GM19023 (cell line): Measurements from ENCODE around the gene PSMB10.
"Not testable (repeated sequence)": the region's sequence is repeated elsewhere in the genome, so short reads cannot be mapped to it uniquely, and the experiment has no call there.

Experiments used
- ATAC-seq: cut with Tn5 transposase; IDR thresholded peaks from one replicate; pipeline ENCODE4 v1.9.1; 2021; ENCODE audit warnings: mild to moderate bottlenecking, moderate library complexity; ENCODE audit not compliant: unreplicated experiment

PSMB10 gene

DNA sequence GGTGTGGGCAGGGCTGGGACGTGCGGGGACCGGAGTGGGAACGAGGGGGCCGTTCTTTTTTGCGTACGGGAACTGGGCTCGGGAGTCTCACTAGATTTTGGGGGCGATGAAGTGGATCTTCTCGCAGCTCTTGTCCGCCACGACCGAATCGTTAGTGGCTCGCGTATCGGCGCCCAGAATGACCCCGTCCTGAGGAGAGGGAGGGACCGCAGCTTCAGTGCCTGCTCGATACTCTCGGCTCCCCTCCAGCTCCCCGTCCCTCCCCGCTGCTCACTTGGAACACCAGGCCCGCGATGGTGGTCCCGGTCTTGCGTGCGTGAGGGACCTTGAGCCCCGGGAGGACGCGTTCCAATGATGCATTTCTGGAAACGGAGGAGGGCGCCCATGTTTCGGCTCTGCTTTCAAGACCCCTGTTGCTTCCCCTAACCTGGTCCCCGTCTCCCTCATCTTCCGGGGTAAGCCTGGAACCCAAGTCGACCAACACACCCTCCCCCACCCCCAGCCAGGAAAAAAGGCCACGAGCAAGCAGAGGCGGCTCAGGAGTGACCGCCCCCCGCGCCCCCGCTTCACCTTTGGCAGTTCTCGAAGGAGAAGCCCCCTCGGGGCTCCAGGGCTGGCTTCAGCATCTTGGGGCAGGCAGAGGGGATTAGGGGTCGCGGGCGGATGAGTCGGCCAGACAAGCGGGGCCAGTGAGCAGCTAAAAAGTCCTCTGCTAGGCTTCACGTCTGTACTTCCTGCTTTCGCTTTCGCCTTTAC is at the start of gene PSMB10:
Gene PSMB10, minus strand, starts transcription at position 727 of the 756 bp plus-strand sequence. Its CDS starts 101 bp downstream, at position 626.
- ATAC-seq: no peak

DNA sequence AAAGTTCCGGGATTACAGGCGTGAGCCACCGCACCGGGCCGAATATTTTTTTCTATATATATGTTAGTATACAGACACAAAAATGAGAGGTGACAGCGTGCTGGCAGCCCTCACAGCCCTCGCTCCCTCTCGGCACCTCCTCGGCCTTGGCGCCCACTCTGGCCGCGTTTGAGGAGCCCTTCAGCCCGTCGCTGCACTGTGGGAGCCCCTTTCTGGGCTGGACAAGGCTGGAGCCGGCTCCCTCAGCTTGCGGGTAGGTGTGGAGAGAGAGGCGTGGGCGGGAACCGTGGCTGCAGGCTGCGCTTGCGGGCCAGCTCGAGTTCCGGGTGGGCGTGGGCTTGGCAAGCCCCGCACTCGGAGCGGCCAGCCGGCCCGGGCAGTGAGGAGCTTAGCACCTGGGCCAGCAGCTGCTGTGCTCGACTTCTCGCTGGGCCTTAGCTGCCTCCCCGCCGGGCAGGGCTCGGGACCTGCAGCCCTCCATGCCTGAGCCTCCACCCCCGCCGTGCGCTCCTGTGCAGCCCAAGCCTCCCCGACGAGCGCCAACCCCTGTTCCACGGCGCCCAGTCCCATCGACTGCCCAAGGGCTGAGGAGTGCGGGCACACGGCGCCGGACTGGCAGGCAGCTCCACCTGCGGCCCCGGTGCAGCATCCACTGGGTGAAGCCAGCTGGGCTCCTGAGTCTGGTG is 45.5 kb upstream of the PSMB10 start:
- ATAC-seq: no peak

DNA sequence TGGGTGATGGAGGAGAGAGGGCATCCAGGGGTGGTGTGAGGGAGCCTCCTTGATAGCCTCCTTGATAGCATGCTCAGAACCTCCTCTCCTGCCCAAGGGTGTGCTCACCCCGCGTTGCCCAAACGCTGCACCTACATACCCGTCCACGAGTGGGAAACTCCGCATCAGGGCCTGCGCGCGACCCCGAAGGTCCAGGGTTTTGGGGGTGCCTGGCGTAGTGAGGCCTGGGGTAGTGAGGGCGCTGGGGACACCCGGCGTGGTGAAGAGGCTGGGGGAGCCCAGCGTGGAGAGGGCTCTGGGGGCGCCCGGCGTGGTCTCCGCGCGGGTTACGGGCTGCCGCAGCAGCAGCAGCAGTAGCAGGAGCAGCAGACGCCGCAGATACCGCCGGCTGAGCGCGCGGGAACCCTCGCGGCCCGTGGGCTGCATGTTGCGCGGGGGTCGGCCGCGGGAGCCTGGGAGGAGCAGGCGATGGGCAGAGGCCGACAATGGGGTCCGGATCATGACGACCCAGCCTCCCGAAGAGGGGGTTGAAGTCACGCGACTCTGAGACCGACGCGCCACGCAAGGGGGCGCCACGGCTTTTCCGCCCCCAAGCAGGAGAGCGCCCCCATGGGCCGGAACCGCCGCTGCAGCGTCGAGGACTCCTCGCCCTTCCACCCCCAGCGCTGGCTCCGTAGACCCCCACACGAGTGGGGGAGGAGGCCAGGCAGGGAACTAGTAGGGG is 43.5 kb upstream of the PSMB10 start, which contains the start of gene DPEP3:
Gene DPEP3, minus strand, starts transcription at position 545 of the 724 bp plus-strand sequence. Its CDS starts 119 bp downstream, at position 426.
- ATAC-seq: no peak

DNA sequence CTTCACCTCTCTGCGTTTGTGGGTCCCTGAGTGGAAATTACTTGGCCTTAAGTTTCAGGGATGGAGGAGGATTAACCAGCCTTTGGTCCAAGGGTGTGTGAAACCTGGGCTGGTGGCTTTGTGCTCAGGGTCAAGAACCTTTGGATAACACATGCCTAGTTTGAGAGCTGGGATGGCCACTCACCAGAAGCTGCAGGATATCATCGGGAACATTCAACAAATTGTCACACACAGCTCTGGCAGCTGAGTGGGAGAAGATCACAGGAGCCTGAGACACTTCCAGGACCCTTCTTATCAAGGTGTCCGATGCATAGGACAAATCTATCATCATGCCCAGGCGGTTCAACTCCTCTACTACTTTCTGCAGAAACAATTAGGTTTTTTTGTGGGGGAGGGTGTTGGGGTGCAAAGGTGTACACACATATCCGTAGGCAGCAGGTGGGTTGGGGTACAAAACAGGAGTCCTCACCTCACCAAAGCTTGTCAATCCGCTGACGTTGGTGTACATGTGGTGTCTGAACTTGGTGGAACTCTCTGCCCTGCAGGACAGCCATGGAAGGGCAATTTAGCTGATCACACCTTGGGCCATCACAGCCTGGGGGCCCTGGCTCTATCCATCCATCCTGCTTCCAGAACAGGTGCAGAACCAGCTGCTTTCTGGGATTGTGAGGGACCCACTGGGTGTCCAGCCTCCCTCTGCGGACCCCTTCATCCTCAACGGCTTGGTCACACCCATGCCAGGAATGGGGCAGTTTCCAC is 41.0 kb upstream of the PSMB10 start:
- ATAC-seq: no peak

DNA sequence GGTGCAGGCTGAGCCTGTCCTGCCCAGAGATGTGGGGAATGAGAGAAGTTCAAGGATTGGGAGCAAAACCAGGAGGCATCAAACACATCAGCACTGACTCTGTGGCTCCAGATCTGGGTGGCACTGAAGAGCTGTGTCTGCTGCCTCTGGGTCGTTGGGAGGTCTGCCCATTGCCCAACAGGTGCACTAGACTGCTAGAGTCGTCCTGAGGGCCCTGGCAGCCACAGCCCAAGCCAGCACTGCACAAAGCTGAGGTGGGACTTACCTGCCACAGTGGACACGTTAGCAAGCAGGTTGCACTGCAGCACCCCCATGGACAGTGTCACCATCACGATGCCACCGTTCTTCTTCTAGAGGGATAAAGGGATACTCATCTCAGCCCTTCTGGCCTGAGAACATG is 40.4 kb upstream of the PSMB10 start:
- no peak for ATAC-seq

DNA sequence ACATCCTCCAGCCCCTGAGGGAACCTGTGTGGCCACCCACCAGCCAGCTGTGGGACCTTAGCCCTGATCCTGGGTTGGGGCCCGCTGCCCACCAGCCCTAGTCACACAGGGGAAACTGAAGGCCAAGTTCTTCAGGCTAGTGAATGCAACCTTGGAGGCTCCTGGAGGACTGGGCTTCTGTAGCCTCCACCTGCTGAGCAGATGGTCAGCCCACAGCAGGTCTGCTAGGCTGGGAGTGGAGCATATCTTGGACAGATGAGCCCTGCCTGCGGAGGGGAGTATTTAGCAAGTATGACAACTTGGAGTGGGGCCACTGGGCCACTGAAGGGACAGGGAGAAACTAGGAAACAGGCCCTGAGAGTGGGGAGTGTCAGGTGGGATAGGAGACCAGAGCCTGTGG is 39.6 kb upstream of the PSMB10 start:
- ATAC-seq: no peak

DNA sequence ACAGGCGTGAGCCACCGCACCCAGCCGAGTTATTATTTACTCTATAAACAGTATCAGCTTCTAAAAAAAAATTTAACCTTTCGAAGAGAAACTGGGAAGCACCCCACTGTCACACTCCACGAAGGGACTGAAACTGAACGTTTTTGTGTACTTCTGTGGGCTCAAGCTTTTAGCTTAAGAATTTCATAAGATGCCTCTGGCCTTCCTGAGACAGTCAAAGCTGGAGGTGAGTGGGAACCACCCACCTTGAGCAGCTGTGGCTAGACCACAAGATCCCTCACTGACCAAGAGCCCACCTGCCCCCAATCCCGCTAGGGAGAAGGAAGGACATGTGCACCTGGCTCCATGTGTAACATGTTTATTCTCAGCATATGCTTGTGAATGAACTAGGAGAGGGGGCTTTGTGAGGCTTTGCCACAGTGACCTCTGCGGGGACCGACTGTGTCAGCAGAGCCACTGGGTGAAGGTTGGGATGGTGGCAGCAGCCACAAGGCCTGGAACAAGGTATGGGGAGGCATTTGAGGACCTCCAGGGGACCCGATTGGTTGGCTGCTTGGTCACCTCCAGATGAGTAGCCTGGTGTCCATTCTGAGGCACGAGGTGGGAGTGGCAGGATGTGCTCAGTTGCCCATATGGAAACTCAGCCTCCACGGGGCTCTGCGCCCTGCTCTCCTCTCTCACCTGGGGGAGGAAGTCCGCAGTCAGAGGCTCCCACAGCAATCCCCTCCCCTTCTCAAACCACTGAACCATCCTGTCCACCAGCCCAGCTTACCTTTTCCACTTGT is 38.9 kb upstream of the PSMB10 start:
- ATAC-seq: no peak

DNA sequence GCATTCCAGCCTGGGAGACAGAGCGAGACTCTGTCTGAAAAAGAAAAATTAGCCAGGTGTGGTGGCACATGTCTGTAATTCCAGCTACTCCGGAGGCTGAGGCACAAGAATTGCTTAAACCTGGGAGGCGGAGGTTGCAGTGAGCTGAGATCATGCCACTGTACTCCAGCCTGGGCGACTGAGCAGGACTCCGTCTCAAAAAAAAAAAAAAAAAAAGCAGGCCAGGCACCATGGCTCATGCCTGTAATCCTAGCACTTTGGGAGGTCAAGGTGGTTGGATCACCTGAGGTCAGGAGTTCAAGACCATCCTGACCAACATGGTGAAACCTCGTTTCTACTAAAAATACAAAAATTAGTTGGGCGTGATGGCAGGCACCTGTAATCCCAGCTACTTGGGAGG is 35.6 kb upstream of the PSMB10 start:
- not testable (repeated sequence) for ATAC-seq

DNA sequence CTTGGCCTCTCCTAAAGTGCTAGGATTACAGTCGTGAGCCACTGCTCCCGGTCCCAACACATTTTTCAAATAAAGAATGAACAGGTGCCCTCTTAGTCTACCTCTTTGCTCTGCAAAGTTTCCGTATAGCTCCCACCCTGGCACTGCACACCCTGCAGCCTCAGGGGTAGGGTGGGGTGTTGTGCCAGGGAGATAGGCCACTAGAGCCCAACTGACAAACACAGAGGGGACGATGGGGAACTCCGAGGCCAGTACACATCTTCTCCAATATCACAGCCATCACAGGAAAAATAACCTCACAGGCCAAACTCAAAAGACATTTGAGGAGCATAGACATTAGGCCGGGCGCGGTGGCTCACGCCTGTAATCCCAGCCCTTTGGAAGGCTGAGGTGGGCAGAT is 34.5 kb upstream of the PSMB10 start:
- no peak for ATAC-seq

DNA sequence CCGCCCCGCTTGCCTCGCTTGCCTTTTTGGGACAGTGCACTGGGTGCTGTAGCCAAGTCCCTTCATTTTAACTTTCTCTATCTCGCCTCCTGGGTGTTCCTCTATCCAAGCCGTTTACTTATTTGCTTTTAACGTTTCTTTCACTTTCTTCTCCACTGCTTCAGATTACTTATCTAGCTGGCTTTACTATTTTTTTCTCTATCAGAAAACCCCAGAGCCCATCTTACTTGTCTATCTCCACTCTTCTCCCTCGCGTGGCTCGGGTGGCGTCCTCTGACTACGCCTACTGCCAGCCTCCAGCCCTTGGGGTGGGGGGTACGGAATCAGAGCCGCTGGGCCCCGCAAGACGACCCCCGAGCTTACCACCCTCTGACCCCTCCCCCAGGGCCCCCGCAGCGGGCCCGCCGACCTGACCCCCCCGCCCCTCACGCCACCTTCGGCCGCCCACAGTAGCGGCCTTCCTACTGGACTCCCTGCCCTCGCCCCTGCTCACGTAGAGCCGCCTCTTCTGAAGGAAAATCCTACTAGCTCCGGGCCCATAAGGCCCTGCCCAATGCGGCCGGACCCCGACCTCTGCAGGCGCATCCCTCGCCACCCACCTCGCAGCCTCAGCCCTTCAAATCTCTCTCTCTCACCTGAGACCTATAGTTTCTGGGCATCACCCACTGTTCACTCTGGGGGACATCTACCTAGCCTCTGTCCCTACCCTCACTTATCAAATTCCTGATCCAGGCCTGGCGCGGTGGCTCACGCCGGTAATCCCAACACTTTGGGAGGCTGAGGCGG is 32.8 kb upstream of the PSMB10 start:
- no peak for ATAC-seq

DNA sequence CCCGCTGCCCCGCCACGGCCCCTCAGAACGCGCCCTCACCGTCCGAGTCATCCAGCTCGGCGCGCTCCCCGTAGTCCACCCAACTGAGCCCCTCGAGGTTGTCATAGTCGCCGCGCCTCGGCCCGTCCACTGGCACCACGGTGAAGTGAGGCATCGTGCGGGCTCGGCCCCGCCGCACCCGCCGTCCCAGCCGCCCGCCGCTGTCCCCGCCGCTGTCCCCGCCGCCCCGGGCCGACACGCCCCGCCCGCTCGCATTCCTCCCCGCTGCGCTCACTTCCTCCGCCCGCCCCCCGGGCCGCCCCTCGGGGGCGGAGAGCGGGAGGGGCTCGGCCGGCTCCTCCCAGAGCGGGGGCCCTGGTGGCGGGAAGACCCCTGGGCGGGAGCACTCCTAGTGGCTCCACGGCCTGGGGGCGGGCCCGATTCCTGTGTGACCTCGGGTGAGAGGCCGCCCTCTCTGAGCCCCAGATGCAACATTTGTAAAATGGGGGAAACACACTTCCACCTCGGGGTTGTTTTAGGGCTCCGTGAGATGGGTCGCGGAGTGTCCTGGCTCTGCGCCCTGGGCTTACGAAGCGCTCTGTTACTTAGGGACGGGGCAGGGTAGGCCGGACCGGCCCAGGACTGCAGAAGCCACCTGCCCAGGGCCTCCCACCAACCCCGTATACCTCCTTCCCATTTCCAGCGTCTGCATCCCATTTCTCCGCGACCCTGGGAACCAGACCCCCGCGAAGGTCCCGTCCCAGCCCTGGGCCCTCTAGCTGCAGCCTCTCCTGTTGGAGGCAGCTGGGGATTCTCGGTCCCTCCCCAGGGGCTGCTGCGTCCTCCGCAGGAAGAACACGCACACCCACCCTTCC is 32.0 kb upstream of the PSMB10 start, which contains the start of gene SLC12A4:
Gene SLC12A4, minus strand, starts transcription at position 238 of the 854 bp plus-strand sequence. Its CDS starts 84 bp downstream, at position 154.
- ATAC-seq: peak; percentile 81

DNA sequence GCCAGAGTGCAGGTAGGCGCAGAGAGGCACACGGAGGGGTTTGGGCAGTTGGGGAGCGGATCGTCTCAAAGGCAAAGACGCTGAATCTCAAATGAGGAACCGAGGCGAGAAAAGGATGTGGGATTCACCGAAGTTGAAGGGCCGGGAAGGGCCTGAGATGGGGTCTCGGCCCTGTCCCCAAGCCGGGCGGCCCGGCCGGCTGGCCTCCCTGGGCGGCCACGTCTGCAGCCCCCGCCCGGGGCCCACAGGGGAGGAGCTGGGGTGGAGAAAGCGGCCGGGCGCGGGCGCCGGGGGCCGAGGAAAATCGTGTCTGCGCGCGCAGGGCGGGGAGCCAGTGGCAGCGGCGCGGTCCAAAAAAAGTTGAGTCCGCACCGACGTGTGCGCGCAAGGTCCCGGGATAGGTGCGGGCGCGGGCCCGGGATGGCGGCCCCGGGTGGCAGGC is 31.3 kb upstream of the PSMB10 start:
- ATAC-seq: peak; percentile 25

DNA sequence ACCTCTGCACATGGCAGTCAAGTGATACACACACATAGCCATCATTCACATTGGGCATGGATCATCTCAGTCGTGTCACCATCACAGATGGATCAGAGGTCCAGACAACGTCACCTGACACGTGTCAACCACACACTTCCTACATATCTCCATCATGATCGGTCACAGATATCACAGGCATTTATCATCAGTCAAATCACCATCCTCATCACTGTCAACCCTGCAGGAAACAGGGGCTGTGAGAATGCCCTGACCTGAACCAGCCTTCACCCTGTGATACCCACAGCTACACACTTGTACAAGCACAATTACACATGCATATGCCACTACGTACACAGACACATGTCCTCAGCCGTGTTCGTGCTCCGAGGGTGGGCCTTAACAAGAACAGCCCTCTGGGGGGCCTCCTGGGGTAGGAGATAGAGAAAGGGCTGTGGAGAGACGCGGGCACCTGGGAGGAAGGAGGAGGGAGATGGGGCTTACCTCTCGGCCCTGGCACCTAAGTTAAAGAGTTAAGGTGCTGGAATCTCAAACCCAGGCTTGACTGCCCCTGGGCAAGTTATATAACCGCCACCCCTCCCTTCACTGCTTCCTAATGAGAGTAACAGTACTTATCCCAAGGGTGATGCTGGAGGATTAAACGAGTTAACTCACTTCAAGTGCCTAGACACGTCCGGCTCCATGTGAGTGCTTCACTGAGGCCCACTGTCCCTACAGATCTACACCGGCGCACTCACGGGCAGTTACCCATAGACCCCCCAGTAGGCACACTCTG is 30.7 kb upstream of the PSMB10 start:
- ATAC-seq: no peak

DNA sequence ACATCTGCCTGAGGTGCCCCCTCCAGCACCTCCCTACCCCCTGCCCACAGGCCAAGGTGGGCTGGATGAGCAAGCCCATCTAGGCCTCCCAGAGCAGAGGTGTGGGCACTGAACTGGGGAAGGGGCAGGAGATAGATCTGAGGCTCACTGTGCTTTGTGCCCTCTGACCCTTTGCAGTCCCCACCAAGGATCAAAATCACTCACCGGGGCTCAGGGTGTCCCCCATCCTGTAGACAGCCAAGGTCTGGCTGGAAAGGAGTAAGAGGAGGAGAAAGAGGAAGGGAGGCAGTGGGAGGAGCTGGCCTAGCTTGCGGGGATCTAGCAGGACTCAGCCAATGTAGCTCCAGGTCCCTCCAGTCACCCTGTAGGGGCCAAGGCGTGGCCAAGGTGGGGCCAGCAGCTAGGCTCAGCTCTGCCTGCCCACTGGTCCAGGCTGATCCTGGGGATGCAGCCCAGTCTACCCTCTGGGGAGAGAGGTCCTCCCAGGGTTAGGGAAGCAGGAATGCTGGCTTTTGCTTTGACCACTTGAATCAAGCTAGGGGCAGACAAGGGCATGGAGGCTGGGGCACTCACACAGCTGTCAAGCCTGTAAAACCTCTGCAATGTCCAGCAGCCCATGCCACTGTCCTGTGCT is 30.0 kb upstream of the PSMB10 start:
- no peak for ATAC-seq

DNA sequence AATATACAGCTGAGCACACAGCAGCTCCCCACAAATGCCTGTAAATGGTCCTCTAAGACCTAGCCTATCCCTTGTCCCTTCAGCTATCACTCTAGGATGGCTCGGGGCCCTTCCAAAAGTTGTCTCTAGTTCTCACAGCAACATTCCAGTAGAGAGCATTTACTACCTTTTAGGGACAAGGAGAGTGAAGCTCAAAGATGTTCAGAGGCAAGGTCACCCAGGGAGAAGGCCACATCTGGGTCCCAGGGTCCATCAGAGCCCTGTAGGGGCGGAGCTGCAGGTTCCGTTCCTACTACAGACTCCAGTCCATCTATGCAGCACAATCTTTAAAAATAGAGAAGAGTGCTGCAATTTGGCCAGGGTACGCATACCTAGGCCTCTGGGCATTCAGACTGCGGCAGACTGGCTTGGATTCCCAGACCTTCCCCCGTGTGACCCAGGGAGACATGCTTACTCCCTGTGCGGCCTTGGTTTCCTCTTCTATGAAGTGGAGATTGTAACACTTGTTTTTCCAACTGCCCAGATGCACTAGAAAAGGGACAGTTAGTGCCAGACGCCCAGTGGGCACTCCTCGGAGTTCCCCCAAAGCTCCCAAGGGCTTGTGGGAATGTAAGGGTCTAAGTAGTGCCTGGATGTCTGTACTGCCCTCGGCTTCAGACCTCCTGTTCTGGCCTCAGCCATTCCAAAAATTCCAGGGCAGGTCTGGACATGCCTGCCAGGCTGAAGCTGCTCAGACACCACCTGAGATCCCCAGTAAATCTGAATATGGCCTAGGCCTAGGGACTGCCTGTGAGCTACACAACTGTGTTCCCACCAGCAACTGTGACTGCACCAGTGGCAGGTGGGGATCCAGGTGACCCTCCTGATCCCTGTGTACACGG is 29.3 kb upstream of the PSMB10 start:
- ATAC-seq: no peak
